NCI-H2227 (cell line): ENCODE measurements around the gene MEIS1.

ENCODE experiments used
- DNase-seq: peaks from one replicate; lab custom pipeline; 2025; ENCODE audit not compliant: unreplicated experiment; lab: John Stamatoyannopoulos, UW

Gene MEIS1

GRCh38 chr2:66443979-66444861 is 9.3 kb downstream of the MEIS1 start:
- no peak for DNase-seq

- no peak for DNase-seq
These were observed 10.4 kb downstream of the MEIS1 start for GRCh38 chr2:66445076-66445924.

GRCh38 chr2:66445925-66446871 is 11.3 kb downstream of the MEIS1 start:
- no peak for DNase-seq

- no peak for DNase-seq
These were observed 12.0 kb downstream of the MEIS1 start for GRCh38 chr2:66446941-66447340.

GRCh38 chr2:66447677-66448076 is 12.8 kb downstream of the MEIS1 start:
- DNase-seq: no peak

DNA sequence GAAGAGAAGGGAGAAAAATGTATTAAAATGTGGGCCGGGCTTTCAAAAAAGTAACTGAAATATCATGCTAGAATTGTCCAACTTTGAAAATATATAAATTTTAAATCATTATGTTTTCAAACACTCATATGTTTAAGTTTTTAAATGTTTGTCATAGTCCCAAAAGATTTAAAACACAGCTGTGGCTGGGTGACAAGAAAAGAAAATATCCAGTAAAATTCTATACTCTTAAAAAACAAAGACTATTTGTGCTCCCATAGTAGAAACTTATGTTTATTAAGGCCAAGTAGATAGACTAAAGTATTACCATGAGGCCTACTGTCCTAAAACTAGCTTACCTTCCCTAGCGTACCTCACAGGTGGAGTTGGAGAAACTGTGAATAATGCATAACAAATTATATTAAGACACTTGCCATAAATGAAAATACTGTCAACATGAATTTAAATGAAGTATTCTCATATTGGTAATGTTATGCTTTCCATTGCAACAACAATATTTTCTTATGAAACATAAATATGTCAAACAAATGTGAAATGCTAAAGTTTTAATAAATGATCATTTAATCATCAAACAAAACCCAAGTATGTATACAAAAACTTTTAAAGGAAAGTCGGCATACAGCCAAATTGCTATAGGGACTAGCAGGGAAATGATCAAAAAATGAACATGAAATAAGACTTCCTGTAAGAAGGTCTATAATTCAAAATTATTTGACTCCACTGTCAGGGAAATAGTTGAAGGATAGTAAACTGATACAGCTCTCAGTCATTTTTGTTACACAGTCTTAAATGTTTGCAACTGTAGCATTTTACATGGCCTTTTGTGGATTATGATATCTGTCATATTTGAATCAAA is 13.4 kb downstream of the MEIS1 start:
- DNase-seq: no peak

DNA sequence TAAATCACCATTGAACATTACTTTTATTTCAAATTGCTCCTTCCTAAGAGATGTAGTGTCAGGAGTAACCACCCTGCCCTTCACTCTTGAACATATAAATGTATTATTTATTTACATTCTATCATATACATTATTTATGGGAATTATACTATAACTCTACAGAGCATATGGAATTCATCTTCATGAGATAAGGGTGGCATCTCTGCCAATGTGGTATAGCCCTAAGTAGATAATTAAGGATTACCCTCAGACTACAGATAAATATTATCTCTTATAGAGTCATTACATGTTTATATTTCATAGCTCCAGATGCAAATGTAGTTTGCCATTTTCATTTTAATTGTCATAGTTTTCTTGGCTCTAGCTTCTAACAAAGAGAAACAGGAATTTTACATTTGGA is 17.3 kb downstream of the MEIS1 start:
- DNase-seq: no peak

GRCh38 chr2:66452917-66453316 is 18.0 kb downstream of the MEIS1 start:
- no peak for DNase-seq

DNA sequence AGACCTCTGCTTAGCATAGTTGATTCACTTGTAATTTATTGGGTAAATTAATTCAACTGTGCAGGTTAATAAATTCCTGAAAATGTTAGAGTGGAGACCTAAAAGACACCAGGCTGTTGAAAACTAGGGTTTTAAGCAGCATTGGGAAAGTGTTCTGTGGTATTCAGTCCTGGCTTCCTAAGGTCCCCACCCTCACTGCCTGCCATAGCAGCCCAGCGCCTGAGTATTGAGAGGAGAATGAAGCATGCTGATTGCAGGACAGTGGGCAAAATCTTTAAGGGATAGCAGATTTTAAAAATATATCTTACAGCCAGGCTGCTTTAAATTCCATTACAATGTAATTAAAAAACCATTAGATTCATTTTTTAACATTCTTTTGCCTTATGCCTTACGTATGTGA is 20.6 kb downstream of the MEIS1 start:
- DNase-seq: no peak

DNA sequence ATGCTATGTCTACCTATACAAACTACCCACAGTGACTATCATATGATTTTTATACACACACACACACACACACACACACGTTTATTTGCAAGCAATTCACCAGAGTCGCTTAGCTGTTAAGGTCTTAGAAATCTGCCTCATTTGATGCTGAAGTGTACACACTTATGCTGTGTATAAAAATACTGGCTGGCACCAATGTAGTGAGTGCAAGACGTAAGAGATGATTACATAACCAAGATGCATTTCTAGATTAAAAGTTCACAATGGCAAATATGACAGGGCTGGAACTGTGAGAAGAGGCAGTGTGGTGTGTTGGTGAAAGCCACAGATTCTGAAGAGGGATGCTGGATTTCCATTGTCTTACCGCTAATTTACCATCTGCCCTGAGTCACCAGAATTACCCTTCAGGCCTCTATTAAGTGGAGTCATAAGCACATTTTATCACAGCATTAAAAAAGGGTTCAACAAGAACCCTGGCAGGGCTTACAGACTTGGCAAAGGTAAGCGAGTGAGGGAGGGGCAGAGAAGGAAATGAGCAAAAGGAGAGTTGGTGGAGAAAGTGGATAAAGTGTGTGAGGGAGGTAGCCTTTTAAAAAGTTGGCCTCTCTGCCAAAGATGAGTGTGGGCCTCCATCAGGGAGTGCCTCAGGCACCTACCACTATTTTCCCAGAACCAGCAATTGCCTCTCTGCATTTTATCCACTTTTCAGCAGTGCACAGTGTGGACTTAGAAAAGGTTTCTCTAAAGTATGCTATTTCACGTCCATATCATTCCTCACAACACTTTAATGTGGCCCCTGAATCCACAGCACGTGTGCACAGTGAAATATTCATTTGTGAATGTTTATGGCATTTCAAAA is 21.5 kb downstream of the MEIS1 start:
- no peak for DNase-seq

GRCh38 chr2:66457545-66457944 is 22.6 kb downstream of the MEIS1 start:
- DNase-seq: no peak

DNA sequence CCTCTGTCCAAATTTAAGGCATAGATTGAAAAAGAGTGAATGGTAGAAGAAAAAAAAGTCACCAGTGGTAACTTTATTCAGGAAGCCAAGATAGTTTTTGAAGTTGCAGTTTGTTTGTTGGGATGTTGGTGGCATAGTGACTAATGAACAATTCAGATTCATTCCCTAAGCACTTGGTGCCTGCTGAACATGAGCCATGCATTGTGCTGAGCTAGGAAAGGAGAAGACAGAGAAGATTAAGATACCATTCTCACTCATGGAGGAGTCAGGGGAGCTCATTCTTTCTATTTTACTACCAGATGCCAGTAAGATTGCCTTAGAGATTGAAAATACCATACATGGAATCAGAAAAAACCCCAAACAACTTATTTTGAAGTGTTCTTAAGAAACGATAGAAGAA is 25.1 kb downstream of the MEIS1 start:
- no peak for DNase-seq

- DNase-seq: no peak
These were observed 26.2 kb downstream of the MEIS1 start for GRCh38 chr2:66461001-66461663.

DNA sequence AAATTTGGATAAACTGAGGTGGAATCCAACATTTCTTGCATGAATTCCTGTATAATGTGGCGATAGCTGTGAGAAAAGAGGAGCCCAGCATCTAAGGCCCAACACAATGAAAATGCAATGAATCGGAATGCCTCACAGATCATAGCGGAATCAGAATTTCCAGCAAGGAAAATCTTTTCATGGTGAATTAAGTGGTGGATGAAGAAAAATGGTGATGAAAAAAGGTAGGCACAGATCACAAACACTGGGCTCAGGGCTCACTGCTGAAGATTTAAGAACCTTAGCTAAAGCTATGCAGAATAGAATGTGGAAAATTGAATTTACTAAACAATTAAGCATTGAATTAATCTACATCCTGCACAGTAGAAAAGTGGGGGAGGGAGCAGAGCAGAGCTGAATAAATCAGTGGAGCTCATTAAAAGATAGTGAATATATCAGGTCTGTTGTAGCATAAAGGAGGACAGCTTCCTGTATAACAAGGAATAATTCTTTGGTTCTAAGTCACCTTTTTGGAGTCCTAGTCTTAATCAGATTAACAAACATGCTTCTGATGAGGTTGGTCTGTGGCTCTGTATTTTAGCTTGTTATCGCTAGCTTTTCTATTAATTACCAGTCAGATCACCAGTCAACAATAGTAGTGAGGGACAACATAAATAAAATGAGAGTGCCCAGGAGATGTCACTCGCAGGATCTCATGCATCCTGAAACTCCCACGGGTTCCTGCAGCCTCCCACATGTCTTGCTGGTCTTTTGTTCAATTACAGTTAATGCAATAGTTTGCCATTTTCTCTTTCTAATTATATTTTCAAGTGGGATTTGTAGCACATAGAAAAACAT is 27.0 kb downstream of the MEIS1 start:
- no peak for DNase-seq

DNA sequence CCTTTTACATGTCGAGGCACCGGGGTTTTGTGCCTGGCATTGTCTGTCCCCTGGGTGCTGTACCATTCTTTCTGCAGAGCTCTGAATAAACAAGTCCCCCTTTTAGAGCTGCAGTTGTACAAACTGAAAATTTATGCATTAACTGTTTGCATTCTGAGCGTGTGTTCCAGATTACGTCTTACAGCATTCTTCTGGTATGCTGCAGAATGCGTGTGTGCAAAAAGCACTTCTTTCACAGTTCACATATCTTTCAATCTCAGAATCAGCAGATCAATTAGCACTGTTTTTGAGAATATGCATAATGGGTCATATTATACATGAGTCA is 27.5 kb downstream of the MEIS1 start:
- DNase-seq: no peak

DNA sequence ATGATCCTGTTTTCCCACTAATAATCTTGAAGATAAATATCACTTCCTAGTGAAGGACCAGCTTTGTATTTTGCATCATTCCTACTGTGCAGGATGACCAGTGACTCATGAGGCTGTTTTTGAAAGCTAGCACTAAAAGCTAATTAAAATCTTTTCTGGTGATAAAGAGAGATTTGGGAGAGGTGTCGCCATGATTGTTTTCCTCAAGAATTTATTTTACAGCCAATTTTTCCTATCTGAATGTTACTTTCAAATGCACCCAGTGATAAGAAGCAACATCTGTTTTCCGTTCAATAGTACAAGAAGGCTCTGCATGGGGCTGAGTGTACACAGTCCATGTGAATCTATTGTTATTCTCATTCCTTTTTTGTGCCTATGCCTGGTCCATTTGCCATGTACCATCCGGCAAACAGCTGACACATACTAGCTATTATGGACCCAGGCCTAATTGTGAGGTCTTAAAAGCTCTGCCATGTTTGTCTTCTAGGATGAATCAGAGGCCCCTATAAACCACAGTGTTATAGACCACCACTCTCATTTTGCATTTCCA is 28.4 kb downstream of the MEIS1 start:
- DNase-seq: no peak

DNA sequence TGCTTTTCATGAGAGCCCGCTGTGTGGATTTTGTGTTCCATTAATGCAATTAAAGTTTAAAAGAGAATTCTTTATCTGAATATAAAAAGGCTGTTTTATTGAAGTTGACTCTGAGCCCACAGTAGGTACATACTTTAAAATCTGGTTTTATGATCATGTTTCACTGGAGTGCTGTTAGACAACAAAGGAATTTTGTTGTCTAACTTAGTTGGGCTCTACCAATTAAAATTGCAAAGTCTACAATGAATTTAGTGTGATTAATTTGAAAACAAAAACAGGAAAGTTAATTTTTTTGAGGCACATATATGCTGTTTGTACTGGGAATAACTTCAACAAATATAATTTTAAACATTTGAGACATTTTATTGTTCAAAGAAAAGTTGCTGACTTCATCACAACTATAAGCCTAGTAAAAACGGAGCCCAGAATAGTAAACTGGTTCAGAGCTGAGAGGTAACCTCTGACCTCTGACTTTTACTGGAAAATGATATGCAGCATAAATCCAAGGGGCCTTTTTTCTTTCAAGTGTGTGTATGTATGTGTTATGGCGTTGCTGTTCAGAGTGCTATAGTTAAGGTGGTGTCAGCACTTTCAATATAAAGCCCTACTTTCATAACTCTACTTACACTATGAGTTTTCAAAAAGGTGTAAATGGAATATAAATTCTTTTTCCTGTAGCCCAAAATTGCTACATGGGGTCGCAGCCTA is 30.2 kb downstream of the MEIS1 start:
- no peak for DNase-seq
